Type B pancreatic cell (in vitro differentiated cells): ENCODE results near the gene ZFP36L2. TPM values are rescaled to one million over a fixed set of nuclear protein-coding genes. Genes with fewer than 3 reads are reported as not detected.
A peak's percentile ranks its signal among the peaks of the same experiment; 100 is the strongest.

ENCODE experiments used
- DNase-seq: peaks from one replicate; pipeline ENCODE4 v3.0.0; 2021; ENCODE audit warnings: mixed read lengths; ENCODE audit not compliant: unreplicated experiment; ENCODE audit errors: extremely low spot score
- H3K27ac Mint-ChIP-seq: 2 replicates; pipeline ENCODE4 v1.8.0; 2021; ENCODE audit warnings: mild to moderate bottlenecking, mixed read lengths
- H3K27me3 Mint-ChIP-seq: 2 replicates; pipeline ENCODE4 v1.8.0; 2021; ENCODE audit warnings: mixed read lengths
- H3K36me3 Mint-ChIP-seq: 2 replicates; pipeline ENCODE4 v1.8.0; 2021; ENCODE audit warnings: mixed read lengths
- H3K4me1 Mint-ChIP-seq: one replicate; pipeline ENCODE4 v1.8.0; 2021; ENCODE audit warnings: mixed read lengths; ENCODE audit not compliant: unreplicated experiment
- H3K4me3 Mint-ChIP-seq: 2 replicates; pipeline ENCODE4 v1.8.0; 2021; ENCODE audit warnings: mild to moderate bottlenecking, mixed read lengths
- H3K9me3 Mint-ChIP-seq: 2 replicates; pipeline ENCODE4 v1.8.0; 2021; ENCODE audit warnings: mixed read lengths
- CTCF ChIP-seq: fragments of 200-600 bp; sonication (generic); conservative IDR thresholded peaks from 2 replicates; pipeline ENCODE4 v1.5.0; 2021; ENCODE audit warnings: antibody characterized with exemption, mild to moderate bottlenecking
- total RNA-seq: library from RNA; stranded (reverse); gene quantifications from 2 replicates; pipeline ENCODE4 v1.2.1, GENCODE V29; 2021; ENCODE audit warnings: low replicate concordance

Gene ZFP36L2
- total RNA-seq, 1 donor from 2014 or later: 198 TPM

- peak; percentile 86 for DNase-seq
- H3K27ac Mint-ChIP-seq: peak overlapping the region; percentile 96
- H3K4me3 Mint-ChIP-seq: peak overlapping the region; percentile 93
- peaks cover 39% of the 10 kb centered on the region for H3K4me1 Mint-ChIP-seq
- H3K27me3 Mint-ChIP-seq: peaks cover 7% of the 10 kb centered on the region
- no peaks in the 10 kb centered on the region for H3K9me3 Mint-ChIP-seq
- no peak for TF ChIP-seq CTCF
- peaks cover 25% of the 10 kb centered on the region for H3K36me3 Mint-ChIP-seq
Measured at GRCh38 chr2:43221763-43222474, 4.5 kb downstream of the ZFP36L2 start.

GRCh38 chr2:43221124-43221762 lies 5.2 kb downstream of the ZFP36L2 start:
- H3K27me3 Mint-ChIP-seq: peaks cover 7% of the 10 kb centered on the region
- H3K4me3 Mint-ChIP-seq: peak overlapping the region; percentile 93
- H3K9me3 Mint-ChIP-seq: no peaks in the 10 kb centered on the region
- no peak for TF ChIP-seq CTCF
- peak; percentile 85 for DNase-seq
- peak overlapping the region; percentile 96 for H3K27ac Mint-ChIP-seq
- peaks cover 25% of the 10 kb centered on the region for H3K36me3 Mint-ChIP-seq
- peaks cover 39% of the 10 kb centered on the region for H3K4me1 Mint-ChIP-seq

GRCh38 chr2:43220760-43221123 lies 5.7 kb downstream of the ZFP36L2 start:
- Mint-ChIP-seq H3K36me3 (peaks cover 25% of the 10 kb centered on the region), H3K4me3 (peak overlapping the region; percentile 93), H3K27me3 (peaks cover 7% of the 10 kb centered on the region), H3K27ac (peak overlapping the region; percentile 96), H3K9me3 (no peaks in the 10 kb centered on the region), H3K4me1 (peaks cover 39% of the 10 kb centered on the region)
- DNase-seq: no peak
- TF ChIP-seq CTCF: no peak

GRCh38 chr2:43220229-43220751 lies 6.1 kb downstream of the ZFP36L2 start:
- peak overlapping the region; percentile 96 for H3K27ac Mint-ChIP-seq
- H3K9me3 Mint-ChIP-seq: no peaks in the 10 kb centered on the region
- H3K4me3 Mint-ChIP-seq: peak overlapping the region; percentile 93
- no peak for DNase-seq
- H3K36me3 Mint-ChIP-seq: peaks cover 25% of the 10 kb centered on the region
- TF ChIP-seq CTCF: no peak
- H3K4me1 Mint-ChIP-seq: peaks cover 39% of the 10 kb centered on the region
- peaks cover 7% of the 10 kb centered on the region for H3K27me3 Mint-ChIP-seq

GRCh38 chr2:43219383-43220228 lies 6.8 kb downstream of the ZFP36L2 start:
- TF ChIP-seq CTCF: no peak
- no peak for DNase-seq
- Mint-ChIP-seq H3K36me3 (peaks cover 22% of the 10 kb centered on the region), H3K27me3 (peaks cover 7% of the 10 kb centered on the region), H3K27ac (peak overlapping the region; percentile 96), H3K4me1 (peaks cover 39% of the 10 kb centered on the region), H3K4me3 (peak overlapping the region; percentile 93), H3K9me3 (no peaks in the 10 kb centered on the region)
